K562 (cell line): ENCODE data around the gene SLC30A3. TPM values are rescaled to one million over a fixed set of nuclear protein-coding genes. Genes with fewer than 3 reads are reported as not detected.

Experiments used
- ATAC-seq: fragments of 200-7000 bp; cut with Tn5 transposase; 3 replicates; pipeline ENCODE4 v1.9.1; 2020; ENCODE audit warnings: moderate library complexity
- BruUV-seq: library from RNA; stranded (reverse); fragments of 400-500 nt; replicated peaks from 2 replicates; lab custom pipeline; 2021; lab: Mats Ljungman, UMichigan
- CTCF ChIA-PET: fragments of 300-600 bp; formaldehyde crosslinking; extraction: SDS; loops from one replicate; lab custom pipeline; 2021; ENCODE audit warnings: low intra/inter-chr PET ratio; lab: Yijun Ruan, JAX
- POLR2A ChIA-PET: fragments of 300-600, 350-650 bp; sonication (Branson Sonifier 250); formaldehyde crosslinking; extraction: SDS; loops from one replicate; lab custom pipeline; 2021; ENCODE audit warnings: antibody characterized with exemption, inconsistent platforms; lab: Yijun Ruan, JAX
- DNase-seq, 4 experiments: peaks; one replicate each; pipeline versions ENCODE4 v3.0.0 to v3.0.0-alpha.2; 2011 to 2018; ENCODE audit warnings: low spot score in 3 of 4, mixed read lengths in 3 of 4; ENCODE audit errors: extremely low read depth in 1 of 4
- FAIRE-seq: peaks from 2 replicates; lab custom pipeline; 2011; peaks lifted over from hg19 to GRCh38; lab: Jason Lieb, UNC
- H2AFZ ChIP-seq: 2 replicates; pipeline ENCODE4 v1.6.0; 2011; ENCODE audit warnings: low read depth, low read length, control low read depth, inconsistent platforms
- H3K27ac ChIP-seq: fragments of 200-600 bp; 3 replicates; pipeline ENCODE4 v1.8.0; 2011; ENCODE audit warnings: low read depth, mild to moderate bottlenecking, control low read depth, inconsistent platforms, low read length, moderate library complexity, mixed read lengths; ENCODE audit errors: extremely low read depth
- H3K27me3 ChIP-seq, 2 experiments: fragments of 300-600 bp in 1 of 2; 2 replicates in 1 of 2; 3 replicates in 1 of 2; pipeline versions ENCODE4 v1.6.0 to v1.8.0; 2011; ENCODE audit warnings: inconsistent platforms in 2 of 2, low read length in 2 of 2, mild to moderate bottlenecking in 1 of 2, mixed read lengths in 1 of 2, moderate library complexity in 1 of 2; ENCODE audit not compliant: control insufficient read depth in 2 of 2, insufficient read depth in 2 of 2
- H3K36me3 ChIP-seq: fragments of 300-600 bp; 3 replicates; pipeline ENCODE4 v1.8.0; 2011; ENCODE audit warnings: mild to moderate bottlenecking, low read length, inconsistent platforms; ENCODE audit not compliant: control insufficient read depth, insufficient read depth
- H3K4me1 ChIP-seq, 2 experiments: fragments of 200-600 bp in 1 of 2; replicated peaks in 1 of 2; 2 replicates in 1 of 2; 3 replicates in 1 of 2; pipeline versions ENCODE4 v1.5.1 to v1.8.0; 2011; ENCODE audit warnings: inconsistent platforms in 2 of 2, low read length in 2 of 2, mild to moderate bottlenecking in 1 of 2, mixed read lengths in 1 of 2, moderate library complexity in 1 of 2; ENCODE audit not compliant: control insufficient read depth in 2 of 2, insufficient read depth in 2 of 2
- H3K4me2 ChIP-seq: 2 replicates; pipeline ENCODE4 v1.6.1; 2011; ENCODE audit warnings: low read length, control low read depth, inconsistent platforms, mixed read lengths; ENCODE audit not compliant: insufficient read depth
- H3K4me3 ChIP-seq: fragments of 200-600 bp; sonication (generic), shearing (Covaris generic); 2 replicates; pipeline ENCODE4 v1.5.1; 2016; ENCODE audit warnings: control low read depth, inconsistent platforms
- H3K79me2 ChIP-seq: fragments of 200-600 bp; 3 replicates; pipeline ENCODE4 v1.8.0; 2011; ENCODE audit warnings: low read length, inconsistent platforms; ENCODE audit not compliant: control insufficient read depth, insufficient read depth
- H3K9ac ChIP-seq, 2 experiments: 2 replicates each; pipeline versions ENCODE4 v1.6.0 to v1.6.1; 2011; ENCODE audit warnings: low read depth in 2 of 2, low read length in 2 of 2, control low read depth in 1 of 2, inconsistent platforms in 1 of 2, mild to moderate bottlenecking in 1 of 2, mixed read lengths in 1 of 2; ENCODE audit not compliant: insufficient read depth in 1 of 2
- H3K9me1 ChIP-seq: one replicate; pipeline ENCODE4 v1.6.0; 2011; ENCODE audit warnings: inconsistent platforms, mild to moderate bottlenecking, low read length, moderate library complexity; ENCODE audit not compliant: control insufficient read depth, insufficient read depth
- H3K9me3 ChIP-seq: replicated peaks from 2 replicates; pipeline ENCODE4 v1.5.1; 2011; ENCODE audit warnings: low read depth, low read length, inconsistent platforms; ENCODE audit not compliant: control insufficient read depth, insufficient read depth
- H4K20me1 ChIP-seq: replicated peaks from 2 replicates; pipeline ENCODE4 v1.6.1; 2011; ENCODE audit warnings: low read length, inconsistent platforms, mixed read lengths; ENCODE audit not compliant: control insufficient read depth, insufficient read depth
- JUND ChIP-seq, 2 experiments: IDR thresholded peaks; 2 replicates in 1 of 2; 3 replicates in 1 of 2; pipeline ENCODE4 v1.6.1; 2011; ENCODE audit warnings: borderline replicate concordance in 2 of 2, low read depth in 2 of 2, low read length in 2 of 2, improper control_type of control experiment in 1 of 2, missing biosample characterization in 1 of 2, missing genetic modification characterization in 1 of 2, missing genetic modification reagents in 1 of 2
- MCM7 ChIP-seq, 2 experiments: fragments of 450-650 bp; IDR thresholded peaks; 2 replicates each; pipeline ENCODE4 v1.6.1; 2016 to 2018
- USF1 ChIP-seq: sonication (generic); formaldehyde crosslinking; IDR thresholded peaks from 2 replicates; pipeline ENCODE4 v1.9.0; 2022; ENCODE audit warnings: mild to moderate bottlenecking, missing genetic modification reagents
- ZNF507 ChIP-seq: conservative IDR thresholded peaks from 2 replicates; pipeline ENCODE4 v1.6.1; 2017; ENCODE audit warnings: missing genetic modification characterization, missing compliant biosample characterization
- ZNF717 ChIP-seq: fragments of 250-450 bp; sonication (Bioruptor Pico); IDR thresholded peaks from 2 replicates; pipeline ENCODE4 v1.5.0; 2021
- WGBS: fragments of 100-300 bp; shearing (Covaris generic); methylation state at CpG from one replicate; pipeline ENCODE4 v1.1.6; 2016; ENCODE audit warnings: low coverage, mixed read lengths; ENCODE audit not compliant: insufficient coverage; ENCODE audit errors: missing lambda C conversion rate; 5-methylcytosine and 5-hydroxymethylcytosine counted together
- in situ Hi-C: fragments of 300-500 bp; cut with MboI; formaldehyde crosslinking; loops from 4 replicates; pipeline ENCODE4 v1.15.0; 2018; ENCODE audit warnings: inconsistent platforms, mixed read lengths
- intact Hi-C: fragments of 100-400 bp; cut with micrococcal nuclease; formaldehyde crosslinking; loops from 2 replicates; pipeline ENCODE4 v1.14.2; 2022
- polyA plus RNA-seq, 8 experiments: library from polyadenylated mRNA; depleted of rRNA in 4 of 8; stranded (reverse) in 5 of 8; unstranded in 3 of 8; fragments of >200 nt; fragmentation: Nextera tagmentation in 2 of 8; fragmentation: Illumina TruSeq in 1 of 8; extraction: Ambion mirVana in 2 of 8; extraction: Trizol in 1 of 8; gene quantifications; 2 replicates each; pipeline versions ENCODE4 v1.2.1 to v1.2.3, GENCODE V29; 2011 to 2014; ENCODE audit warnings: inconsistent platforms in 1 of 8, missing spikeins in 1 of 8
- total RNA-seq, 7 experiments: library from RNA; depleted of rRNA in 6 of 7; stranded (reverse); fragments of >200 nt in 6 of 7; fragmentation: Illumina TruSeq in 2 of 7; extraction: Trizol in 2 of 7; gene quantifications; 2 replicates each; pipeline versions ENCODE4 v1.2.1 to v1.2.3, GENCODE V29; 2011 to 2021; ENCODE audit warnings: low replicate concordance in 1 of 7

The SLC30A3 gene
- total and polyA plus RNA-seq, 9 of the 15 experiments (the other 6 are each of a cell fraction or from before 2014, with no cell fraction given), result 0.03 to 2.7 (median 0.89) TPM; not detected in 1

GRCh38 chr2:27271631-27272340 lies 8.9 kb upstream of the SLC30A3 start (continued):
- TF ChIP-seq ZNF507 (tag), result peak; percentile 68
- no peak for TF ChIP-seq MCM7 (IDR thresholded peaks at IDR 0.05)

- in situ Hi-C loops, result no loop called here
- BruUV-seq, result no TSS peak
- Histone ChIP-seq H2AFZ (no peak overlapping the region), H3K9me3 (no peaks in the 10 kb centered on the region), H3K9me1 (no peaks in the 10 kb centered on the region), H3K9ac (no peak overlapping the region; a peak in 1 of 4 replicates), H3K4me3 (no peak overlapping the region), H3K27me3 (peaks cover 5% of the 10 kb centered on the region in 2 experiments; a peak in 2 of 5 replicates), H4K20me1 (no peaks in the 10 kb centered on the region; the same call in 1 of the 2 replicates), H3K4me1 (peaks cover 10 to 19% of the 10 kb centered on the region in 2 experiments), H3K79me2 (no peaks in the 10 kb centered on the region), H3K4me2 (no peak overlapping the region), H3K27ac (no peak overlapping the region), H3K36me3 (no peaks in the 10 kb centered on the region)
- DNase-seq (no peak), FAIRE-seq (no peak), ATAC-seq (no peak)
- intact Hi-C loops, result no loop called here
- 27% methylated on average over 2 of the region's 2 CpGs for WGBS
- TF ChIP-seq ZNF717 (CRISPR knock-in tag) (no peak), JUND (IDR thresholded peaks at IDR 0.05; ENCODE audit: borderline replicate concordance, low read depth, low read length) (peak; percentile 25; the same call in 1 of the 2 replicates), JUND (tag; IDR thresholded peaks at IDR 0.05; ENCODE audit: borderline replicate concordance, low read depth, low read length) (no peak), USF1 (CRISPR knock-in tag) (peak; percentile 35; the same call in 1 of the 2 replicates)
- POLR2A ChIA-PET, result interaction anchor here (0.5 to 1.5 kb wide), 5 partner anchors 9 to 92 kb away, joined by 3 to 6 read pairs (median 3); no protein-coding TSS in a partner anchor
- CTCF ChIA-PET, result no interaction called here
These were observed 7.8 kb upstream of the SLC30A3 start for GRCh38 chr2:27270670-27271069.
